NCI-H82 treated with DMSO at 0.1 percent for 48 hours (cell line): ENCODE measurements around the gene DST.
"Not testable (repeated sequence)": the region's sequence is repeated elsewhere in the genome, so short reads cannot be mapped to it uniquely, and the experiment has no call there.

Source experiments
- DNase-seq: peaks from one replicate; lab custom pipeline; 2025; ENCODE audit not compliant: unreplicated experiment; lab: John Stamatoyannopoulos, UW

The DST gene

DNA sequence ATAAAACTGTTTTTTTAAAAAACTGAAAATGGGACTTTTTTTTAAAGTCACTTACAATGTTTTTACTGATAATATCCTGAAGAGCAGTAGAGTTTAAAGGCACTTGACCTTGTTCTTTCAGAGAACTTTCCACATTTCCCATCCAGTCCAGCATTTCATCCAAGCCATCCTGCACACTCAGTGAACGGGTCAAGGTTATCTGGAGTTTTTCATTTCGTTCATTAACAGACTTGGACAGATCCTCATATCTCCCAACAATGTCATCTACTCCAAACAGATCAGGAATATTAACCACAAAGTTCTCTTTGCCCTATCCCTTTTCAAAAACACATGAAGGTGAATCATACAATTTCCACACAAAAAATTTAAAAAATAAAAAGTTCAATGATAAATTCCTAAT, 69.1 kb downstream of the DST start:
- DNase-seq: peak; percentile 57

DNA sequence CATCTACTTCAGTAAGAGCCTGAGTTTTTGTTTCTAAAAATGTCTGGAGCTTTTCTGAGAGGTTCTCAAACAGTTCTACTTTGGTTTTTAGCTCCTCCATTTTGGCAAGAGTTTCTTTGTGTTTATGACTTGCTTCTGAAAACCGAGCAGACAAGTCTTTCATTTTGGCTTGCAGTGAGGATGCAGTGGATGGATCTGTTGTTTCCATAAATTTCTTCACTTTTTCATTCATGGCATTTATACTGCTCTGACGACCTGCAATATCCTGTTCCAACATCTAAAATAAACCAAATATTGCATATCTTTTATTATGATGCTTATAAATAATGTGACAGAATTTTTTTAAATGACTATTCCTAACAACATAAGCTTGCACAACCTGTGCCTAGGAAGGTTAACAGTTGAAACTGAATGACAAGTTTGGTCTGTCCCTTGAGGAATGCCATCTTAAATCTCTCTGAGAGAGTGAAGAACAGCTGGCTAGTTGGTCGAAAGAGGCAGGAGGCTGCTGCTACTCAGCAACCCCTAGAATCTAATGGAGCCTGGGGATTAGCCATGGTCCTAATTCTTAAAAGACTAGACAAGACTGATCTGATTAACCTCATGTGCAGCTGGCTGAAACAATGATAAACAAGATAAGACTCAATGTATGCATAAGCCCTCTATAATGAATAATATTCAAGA, 69.8 kb downstream of the DST start:
- peak; percentile 98 for DNase-seq

DNA sequence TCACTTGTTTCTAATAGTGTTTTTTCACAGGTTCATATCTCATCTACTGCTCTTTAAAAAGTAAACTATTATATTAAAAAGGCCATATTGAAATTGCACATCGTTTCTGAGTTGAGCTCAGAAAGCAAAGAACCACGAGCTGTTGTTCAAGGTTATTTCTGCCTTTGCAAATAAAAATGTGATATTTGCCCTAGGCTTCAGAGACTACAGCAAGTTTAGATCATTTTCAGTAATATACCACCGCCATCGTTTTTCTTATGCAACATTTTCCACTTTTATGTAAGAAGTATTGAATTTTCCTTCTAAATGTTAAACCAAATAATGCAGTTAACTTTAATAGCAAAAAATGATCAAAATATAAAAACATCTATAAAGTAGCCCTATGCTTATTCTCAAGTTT, 71.1 kb downstream of the DST start:
- no peak for DNase-seq

DNA sequence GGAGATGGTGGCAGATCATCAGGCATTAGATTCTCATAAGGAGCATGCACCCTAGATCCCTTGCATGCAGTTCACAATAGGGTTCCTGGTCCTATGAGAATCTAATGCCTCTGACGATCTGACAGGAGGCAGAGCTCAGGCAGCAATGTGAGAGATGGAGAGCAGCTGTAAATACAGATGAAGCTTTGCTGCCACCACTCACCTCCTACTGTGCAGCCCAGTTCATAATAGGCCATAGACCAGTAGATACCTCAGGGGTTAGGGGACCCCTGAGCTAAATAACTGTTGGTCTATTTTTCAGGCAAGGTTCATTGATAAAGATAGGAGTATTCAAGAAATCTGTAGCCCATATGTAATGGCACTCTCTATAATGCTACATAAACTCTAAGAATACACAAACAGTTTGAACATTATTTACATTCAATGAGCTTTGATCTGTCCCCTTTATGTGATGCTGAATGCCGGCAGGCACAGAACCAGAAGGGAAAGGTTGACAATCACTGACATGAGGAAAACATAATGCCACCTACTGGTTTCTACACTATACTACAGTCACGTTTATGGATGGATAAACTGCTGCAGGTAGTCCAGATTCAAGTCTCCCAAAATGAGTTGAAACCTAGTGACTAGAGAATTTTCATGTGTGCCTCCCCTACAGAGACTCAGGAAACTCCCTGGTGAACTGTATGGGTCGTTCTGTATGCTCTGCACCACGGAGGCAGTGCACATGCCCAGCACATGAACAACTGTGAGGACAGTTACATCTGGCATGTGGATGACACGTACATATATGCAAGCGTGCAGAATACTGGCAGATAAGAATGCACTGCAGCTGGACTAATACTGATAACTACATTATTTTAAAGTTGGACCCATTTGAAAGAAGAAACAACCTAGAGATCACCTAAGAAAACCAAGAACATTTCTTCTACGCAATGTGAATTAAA, 72.0 kb downstream of the DST start:
- DNase-seq: peak; percentile 65

DNA sequence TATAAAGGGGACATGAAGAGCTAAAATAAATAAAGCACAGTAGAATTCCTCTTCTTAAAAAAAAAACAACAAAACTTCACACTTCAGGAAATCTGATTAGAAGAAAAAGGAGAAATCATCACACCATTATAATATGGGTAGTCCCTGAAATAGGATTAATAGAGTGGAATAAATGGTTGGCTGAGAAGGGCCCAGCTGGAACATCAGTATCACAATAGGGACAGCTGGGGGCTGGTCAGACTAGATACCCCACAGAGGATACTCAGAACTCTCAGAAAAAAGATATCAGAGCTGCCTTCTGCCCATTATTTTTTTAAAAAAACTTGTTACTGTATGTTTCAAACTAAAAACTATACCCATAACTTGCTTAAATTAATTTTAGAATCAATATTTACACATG, 75.2 kb downstream of the DST start:
- no peak for DNase-seq

DNA sequence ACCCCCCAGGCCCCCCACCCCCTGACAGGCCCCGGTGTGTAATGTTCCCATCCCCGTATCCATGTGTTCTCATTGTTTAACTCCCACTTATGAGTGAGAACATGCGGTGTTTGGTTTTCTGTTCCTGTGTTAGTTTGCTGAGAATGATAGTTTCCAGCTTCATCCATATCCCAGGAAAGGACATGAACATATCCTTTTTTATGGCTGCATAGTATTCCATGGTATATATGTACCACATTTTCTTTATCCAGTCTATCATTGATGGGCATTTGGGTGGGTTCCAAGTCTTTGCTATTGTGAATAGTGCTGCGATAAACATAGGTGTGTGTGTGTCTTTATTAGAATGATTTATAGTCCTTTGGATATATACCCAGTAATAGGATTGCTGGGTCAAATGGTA, 80.0 kb downstream of the DST start:
- not testable (repeated sequence) for DNase-seq

DNA sequence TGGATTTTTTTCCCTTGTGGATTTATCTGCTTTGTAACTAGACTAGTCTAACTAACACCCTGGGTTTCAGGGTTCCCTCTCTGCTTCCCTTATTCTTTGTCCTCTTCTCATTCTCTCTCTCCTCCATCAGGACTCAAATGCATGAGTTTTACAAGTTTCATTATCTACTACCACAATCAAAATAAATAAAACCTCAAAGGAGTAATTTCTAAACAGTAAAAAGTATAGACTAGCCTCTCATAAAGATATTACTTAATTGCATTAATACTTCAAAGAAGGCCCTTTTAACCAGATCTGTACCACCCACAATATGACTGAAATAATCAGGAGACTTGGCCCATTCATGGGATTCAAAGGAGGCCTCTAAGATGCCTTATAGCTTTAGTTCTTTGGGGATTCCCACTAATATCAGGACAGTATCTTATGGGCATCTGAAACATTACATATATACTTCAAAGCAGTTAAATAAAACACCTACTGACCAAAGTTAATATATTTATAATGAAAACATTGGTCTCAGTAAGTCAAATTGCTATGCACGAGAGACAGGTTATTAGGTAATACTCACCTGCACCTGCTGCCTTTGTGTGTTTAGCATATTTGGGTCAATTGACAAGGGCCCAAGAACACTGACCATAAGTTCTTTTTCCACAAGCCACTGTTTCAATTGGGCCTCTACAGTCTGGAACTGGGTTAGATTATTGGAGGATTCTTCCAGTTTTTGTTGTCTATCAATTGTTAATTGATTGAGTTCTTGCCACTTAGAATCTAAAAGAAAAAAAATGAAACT, 85.7 kb downstream of the DST start:
- DNase-seq: no peak

DNA sequence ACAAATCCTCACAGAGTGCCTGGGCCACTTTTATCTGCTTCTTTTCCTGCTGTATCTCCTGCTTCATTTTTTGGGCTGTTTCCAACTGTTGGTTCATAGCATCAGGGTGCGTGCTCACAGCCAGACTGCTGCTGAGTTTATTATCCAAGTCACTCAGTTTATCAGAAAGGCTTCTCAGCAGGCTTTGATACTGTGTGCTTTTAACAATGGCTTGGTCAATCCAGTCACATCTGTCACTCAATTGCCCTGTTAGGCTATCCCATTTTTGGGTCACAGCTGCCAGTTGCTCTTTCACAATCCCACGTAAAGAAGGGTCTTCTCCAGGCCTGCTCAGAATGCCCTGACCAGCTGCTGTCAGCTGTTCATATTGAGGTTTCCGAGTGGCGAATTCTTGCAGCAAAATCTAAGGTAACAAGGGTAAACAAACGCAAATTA, 87.2 kb downstream of the DST start:
- DNase-seq: peak; percentile 65

DNA sequence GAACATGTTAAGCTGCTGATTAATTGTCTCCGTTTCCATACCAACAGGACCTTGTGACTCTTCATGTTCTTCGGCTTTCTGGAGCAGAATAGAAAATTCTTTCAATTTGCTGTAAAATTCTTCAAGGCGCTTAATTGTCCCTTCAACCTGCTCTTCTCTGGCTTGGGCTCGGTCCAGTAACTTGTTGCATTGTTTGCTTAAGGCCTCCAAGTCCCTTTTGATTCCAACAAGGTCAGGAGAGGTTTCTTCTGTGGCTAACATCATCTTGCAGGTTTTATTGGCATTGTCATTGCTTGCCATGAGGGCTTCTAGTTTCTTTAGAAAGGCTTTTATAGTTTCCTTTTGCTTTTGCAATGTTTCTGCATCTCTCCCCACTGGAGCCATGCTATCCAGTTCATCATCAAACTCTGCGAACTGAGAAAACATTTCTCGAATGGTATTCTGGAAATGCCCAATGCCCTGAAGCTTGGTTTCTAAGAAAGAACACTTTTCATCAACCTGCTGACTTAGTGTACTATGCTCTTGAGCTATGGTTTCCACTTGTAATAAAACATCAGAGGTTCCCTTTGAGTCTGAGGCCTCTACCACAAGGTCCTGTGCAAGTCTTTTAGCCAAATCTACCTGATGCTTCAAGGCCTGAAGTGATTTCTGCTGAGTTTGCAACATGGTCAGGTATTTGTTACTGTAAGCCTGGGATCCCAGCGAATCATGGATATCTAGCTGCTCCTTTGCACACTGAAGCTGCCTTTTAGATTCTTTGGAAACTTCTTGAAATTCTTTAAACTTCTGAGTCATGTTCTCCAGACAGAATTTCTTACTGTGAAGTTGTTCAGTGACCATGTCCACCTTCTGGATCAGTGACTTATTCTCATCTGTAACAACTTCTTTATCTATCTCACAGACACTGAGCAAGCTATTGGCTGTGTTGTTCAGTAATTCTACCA, 90.2 kb downstream of the DST start:
- no peak for DNase-seq

DNA sequence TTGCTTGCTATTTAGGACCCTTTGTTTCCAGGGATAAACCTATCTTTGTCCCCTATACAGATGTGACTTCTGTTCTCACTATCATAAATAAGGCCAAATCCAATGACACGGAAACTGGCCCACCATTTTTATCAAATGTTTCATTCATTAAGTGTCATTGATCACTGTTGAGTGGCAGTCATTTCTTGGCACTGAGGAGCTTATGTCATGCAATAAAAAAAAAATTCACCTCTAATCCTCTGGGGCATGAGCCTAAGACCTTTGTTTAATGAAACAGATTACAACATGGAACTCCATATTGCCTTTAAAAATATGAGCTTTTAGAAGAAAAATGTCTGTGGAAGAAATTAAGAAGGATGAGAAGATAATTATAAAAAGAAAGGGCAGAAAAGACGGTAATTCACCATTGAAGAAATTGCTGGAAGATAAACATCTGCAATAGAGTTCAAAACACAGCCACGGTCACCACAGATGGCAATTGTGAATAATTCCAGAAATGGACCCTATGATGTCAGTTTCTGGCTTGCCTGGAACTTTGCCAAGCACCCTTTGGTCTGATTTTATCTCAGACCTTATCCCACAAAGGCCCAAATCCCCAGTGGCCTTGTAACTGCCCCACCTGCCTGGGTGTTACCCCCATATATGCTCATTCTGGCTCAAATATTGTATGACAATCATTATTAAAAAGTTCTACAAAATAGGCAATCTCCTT, 91.1 kb downstream of the DST start:
- DNase-seq: peak; percentile 50

DNA sequence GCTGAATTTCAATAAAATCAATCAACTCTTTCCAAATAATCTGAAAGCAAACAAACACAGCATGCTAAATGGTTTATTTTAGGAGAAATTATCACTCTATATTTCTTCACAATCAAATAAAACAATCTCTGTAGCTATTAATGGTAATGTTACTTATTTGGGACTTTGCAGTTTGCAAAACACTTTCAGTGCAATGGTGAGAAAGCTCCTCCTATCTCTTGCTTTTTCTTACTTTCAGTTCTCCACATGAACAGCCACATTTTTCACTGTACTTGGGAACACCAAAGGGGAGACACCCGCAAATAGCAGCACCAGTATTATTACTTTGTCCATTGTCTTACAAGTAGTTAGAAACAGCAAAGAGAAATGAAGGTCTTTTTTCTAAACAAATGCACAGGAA, 92.4 kb downstream of the DST start:
- peak; percentile 7 for DNase-seq

DNA sequence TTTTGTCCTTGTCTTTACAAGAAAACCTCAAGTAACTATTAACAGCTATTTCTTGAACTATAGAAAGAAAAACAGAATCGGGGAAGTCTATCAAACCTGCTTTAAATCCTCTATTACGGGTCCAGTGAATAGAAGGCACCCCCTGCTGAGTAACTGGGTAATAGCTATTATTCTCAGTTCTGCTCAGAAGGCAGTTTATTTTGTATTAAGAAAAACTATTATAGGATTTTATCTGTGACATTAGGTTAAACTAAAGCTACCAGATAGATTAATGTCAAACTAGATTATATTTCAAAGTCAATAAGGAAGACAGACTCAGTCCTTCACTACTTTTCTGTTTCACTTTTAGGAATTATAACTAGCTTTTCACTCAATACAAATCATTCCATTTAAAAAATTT, 93.7 kb downstream of the DST start:
- DNase-seq: no peak

DNA sequence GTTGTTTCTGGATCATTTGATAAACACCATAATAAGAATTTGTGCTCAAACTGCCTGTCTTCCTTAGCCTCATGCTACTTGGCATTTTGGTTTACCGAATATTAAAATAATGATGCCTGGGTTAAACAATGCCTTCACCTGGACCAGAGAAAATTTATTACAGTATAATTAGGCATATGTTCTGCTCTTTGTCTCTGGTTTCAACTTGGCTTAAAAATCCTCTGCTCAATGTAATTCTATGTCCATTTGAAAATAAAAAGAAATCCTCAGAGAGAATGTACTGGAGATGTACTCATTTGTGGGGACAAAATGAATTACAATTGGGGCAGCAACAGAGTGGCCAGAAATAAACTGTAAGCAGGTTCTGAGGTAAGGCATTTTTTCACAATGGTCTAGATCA, 95.0 kb downstream of the DST start:
- no peak for DNase-seq

DNA sequence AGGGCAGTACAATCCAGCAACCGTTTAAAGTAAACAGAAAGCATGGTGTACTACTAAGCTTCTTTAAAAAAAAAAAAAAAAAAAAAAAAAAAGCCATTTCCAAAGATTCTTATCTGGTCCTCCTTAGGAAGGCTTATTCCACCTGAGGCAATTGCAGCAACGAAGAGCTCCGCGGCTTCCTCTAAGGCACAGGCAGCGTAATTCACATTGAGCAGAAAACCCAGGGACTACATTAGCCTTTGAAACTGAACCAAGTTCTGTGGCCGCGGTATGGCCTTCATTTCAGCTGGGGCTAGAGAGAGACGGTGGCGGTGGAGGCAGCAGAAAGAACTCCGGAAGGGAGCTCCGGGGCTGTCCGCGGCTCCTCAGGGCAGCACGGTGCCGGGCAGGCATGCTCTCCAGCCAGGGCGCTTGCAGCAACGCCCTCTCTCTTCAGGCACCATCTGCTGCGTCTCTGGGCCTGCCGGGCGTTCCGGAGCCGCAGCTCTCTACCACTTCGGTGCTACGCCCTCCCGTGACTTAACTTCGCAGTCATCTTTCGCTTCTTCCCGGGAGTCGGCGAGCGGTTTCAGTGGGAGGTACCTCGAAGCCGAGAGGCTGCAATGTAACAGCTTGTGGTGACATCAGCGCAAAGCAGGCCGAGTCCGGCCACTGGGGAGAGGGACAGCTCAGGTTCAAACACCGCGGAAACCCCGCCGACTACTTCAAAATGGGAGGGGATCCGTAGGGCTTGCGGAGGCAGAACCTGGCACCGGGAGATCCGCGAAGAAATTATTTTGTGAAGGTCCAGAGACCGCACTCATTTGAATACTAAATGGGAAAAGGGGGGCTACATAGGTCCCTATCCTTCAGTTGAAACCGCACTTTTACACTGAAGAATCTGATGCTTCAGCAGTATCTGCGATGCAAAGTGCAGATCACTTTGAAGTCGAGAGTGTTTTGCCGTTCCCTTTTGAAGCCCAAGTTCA, 100.0 kb downstream of the DST start:
- DNase-seq: peak; percentile 96

DNA sequence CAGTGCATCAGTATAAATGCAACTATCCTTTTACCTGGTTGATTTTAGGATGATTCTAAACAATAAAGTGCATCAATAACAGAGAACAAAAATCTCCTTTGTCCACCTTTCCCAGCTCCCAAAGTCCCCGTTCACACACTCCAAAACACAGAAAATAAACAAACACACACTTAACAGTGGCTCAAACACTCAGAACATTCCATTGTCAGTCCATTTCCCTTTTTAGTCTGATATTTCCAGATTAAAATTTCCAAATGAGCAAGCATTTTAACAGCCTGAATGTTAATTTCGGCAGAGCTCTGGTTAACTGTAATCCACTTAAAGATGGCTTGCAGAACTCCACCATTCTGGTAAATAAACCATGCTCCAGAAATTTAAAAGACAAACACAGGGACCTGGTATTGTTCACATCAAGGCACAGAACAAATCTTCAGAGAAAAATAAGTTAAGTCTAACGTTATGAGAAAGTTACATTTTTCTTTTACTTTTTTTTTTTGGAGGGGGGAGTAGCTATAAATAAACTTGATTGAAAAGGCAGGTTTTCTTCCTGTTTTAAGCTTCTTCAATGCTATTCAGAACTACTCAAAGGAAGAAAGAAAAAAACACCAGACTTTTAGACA, 100.8 kb downstream of the DST start:
- peak; percentile 26 for DNase-seq

DNA sequence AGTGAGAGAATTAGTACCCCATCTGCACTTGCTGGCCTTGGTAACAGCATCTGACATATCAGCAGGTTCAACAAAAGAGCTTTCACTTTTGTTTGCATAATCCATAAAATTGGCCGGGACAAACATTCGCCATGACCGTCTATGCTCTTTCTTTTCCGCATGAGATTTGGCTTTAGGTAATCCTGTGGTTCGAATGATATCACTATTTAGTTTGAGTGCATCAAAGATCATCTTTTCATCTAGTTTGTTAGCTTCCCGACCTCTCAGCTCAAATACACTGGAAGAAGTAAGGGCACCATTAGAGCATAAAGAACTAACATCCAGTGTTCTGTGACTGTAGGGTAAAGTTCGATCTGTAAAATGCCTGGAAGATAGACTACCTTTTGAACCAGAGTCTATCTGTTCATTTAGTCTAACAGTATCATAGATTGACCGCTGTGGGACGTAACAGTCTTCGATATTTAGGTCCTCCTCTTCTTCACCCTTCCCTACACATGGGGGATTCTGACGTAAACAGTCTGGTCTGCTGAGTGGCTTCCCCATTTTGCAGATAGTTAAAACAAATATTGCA, 101.6 kb downstream of the DST start:
- peak; percentile 66 for DNase-seq

DNA sequence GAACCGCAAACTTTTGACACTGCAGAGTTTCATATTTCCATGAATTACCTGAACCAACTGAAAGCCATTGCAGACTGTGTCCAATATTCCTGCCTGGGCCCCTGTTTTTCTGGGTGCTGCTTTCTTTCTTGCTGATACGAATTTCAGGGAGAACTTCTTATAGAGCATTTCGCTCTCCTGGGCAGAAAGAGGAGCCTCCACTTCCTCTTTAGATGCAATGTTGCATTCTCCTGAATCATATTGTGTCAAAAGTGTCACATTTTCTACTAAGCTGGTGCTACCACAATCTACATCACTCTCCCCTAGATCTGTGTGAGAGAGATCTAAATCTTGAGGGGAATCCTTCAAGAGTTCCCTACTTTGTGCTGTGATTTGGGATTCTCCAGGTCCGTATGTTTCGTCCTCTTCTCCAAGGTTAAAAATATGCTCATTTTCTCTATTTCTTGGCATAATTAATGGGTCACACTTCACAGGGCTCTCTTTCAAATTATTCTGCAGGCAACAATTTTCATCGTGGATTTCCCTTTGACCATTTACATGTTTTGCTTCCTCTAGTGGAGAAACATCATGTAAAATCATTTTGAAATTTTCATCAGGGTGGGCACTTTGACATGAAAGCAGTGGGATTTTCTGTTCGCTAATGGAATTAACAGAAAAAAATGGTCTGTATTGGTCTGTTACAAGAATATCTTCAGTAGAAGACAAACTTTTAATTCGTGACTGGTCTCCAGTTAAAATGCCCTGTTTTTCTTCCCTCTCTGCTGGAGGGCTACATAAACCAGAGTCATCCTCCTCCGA, 102.3 kb downstream of the DST start:
- no peak for DNase-seq
